ENCODE results near the gene HOXB4.

GRCh38 chr17:48623583-48623982, 45.4 kb upstream of the HOXB4 start:
- TF ChIP-seq EZH2 (IDR thresholded peaks at IDR 0.05; ENCODE audit: low read depth) (no peak), CTCF (conservative IDR thresholded peaks at IDR 0.05) (no peak)

All from PC-9 (cell line).